HG02759 (cell line): ENCODE measurements around the gene MRPL21.

Experiments
- ATAC-seq: cut with Tn5 transposase; IDR thresholded peaks from one replicate; pipeline ENCODE4 v1.9.1; 2021; ENCODE audit warnings: mild to moderate bottlenecking, moderate library complexity; ENCODE audit not compliant: unreplicated experiment

MRPL21 gene

GRCh38 chr11:68843052-68843561 lies 60.5 kb downstream of the MRPL21 start:
- ATAC-seq: no peak

GRCh38 chr11:68842427-68843051 lies 61.1 kb downstream of the MRPL21 start:
- ATAC-seq: no peak

- peak; percentile 28 for ATAC-seq
Measured at GRCh38 chr11:68841718-68842426, 61.8 kb downstream of the MRPL21 start, which contains the start of gene CPT1A. TSS of gene CPT1A (minus strand) at chr11:68841916. CDS start at chr11:68815474, 26,442 bp downstream.
